ENCODE data around the gene POFUT1. TPM values are rescaled to one million over a fixed set of nuclear protein-coding genes. Genes with fewer than 3 reads are reported as not detected.

POFUT1 gene
- polyA plus RNA-seq, 3 donors, result 10.9 to 22.8 (median 11.8) TPM

DNA sequence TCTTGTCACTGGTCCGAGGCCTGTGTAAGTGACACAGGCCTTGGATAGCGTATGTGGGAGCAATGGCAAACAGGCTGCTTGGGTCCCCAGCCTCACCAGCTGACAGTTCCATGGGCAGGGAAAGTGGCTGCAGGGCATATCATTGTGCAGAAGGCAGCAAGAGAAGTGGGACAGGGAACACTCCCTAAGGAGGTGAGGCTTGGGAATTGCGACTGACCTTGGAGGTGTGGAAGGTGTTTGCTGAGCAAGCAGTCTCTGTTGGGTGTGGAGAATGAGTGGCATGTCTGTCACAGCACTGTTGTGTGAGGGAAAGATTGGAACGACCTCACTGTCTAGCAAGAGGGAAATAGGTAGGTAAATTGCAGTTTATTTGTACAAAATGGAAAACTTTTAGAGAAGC, 16.8 kb downstream of the POFUT1 start:
- Histone ChIP-seq H3K9me3 (replicated peaks in 1 of 2; ENCODE audit: control insufficient read depth in 1 of 2, insufficient read depth in 1 of 2, low read length in 2 of 2) (no peaks in the 10 kb centered on the region), H3K79me2 (ENCODE audit: insufficient read depth, low read length) (peaks cover 8% of the 10 kb centered on the region), H3K27me3 (ENCODE audit: control insufficient read depth in 2 of 2, insufficient read depth in 2 of 2, low read length in 2 of 2) (no peaks in the 10 kb centered on the region), H3K9ac (ENCODE audit: insufficient read depth, low read length, poor library complexity, severe bottlenecking) (no peak overlapping the region), H3K27ac (ENCODE audit: low read depth in 1 of 2, low read length in 2 of 2) (no peak overlapping the region), H4K20me1 (ENCODE audit: insufficient read depth, low read length) (no peaks in the 10 kb centered on the region), H3K36me3 (replicated peaks in 1 of 2; ENCODE audit: control insufficient read depth in 1 of 2, insufficient read depth in 2 of 2, low read length in 2 of 2) (peaks cover 29 to 64% of the 10 kb centered on the region in 2 donors), H3K4me2 (replicated peaks; ENCODE audit: extremely low read depth, low read length, poor library complexity, severe bottlenecking) (no peak overlapping the region), H3K4me1 (ENCODE audit: control insufficient read depth in 1 of 2, insufficient read depth in 2 of 2, low read length in 2 of 2) (peaks cover 24 to 33% of the 10 kb centered on the region in 2 donors), H2AFZ (ENCODE audit: insufficient read depth, low read depth, low read length, poor library complexity, severe bottlenecking) (no peak overlapping the region), H3K4me3 (replicated peaks in 1 of 3; ENCODE audit: low read depth in 2 of 3, low read length in 3 of 3) (no peak overlapping the region)
- intact Hi-C loops (cut with micrococcal nuclease), result no loop called here
- TF ChIP-seq, protein P1, sequence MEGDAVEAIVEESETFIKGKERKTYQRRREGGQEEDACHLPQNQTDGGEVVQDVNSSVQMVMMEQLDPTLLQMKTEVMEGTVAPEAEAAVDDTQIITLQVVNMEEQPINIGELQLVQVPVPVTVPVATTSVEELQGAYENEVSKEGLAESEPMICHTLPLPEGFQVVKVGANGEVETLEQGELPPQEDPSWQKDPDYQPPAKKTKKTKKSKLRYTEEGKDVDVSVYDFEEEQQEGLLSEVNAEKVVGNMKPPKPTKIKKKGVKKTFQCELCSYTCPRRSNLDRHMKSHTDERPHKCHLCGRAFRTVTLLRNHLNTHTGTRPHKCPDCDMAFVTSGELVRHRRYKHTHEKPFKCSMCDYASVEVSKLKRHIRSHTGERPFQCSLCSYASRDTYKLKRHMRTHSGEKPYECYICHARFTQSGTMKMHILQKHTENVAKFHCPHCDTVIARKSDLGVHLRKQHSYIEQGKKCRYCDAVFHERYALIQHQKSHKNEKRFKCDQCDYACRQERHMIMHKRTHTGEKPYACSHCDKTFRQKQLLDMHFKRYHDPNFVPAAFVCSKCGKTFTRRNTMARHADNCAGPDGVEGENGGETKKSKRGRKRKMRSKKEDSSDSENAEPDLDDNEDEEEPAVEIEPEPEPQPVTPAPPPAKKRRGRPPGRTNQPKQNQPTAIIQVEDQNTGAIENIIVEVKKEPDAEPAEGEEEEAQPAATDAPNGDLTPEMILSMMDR (IDR thresholded peaks at IDR 0.05), result no peak
- DNase-seq, result no peak
- Mint-ChIP-seq H3K4me1 (peaks cover 32% of the 10 kb centered on the region), H3K27ac (peak overlapping the region in 3 of 7 donors; percentile 0 to 55 (median 21)), H3K27me3 (ENCODE audit: low read depth in 3 of 3) (peaks cover 0 to 1% (median 0%) of the 10 kb centered on the region in 3 donors), H3K4me3 (no peak overlapping the region), H3K9me3 (no peaks in the 10 kb centered on the region), H3K36me3 (peaks cover 55 to 56% of the 10 kb centered on the region in 2 donors)
- WGBS (ENCODE audit: insufficient coverage), result 95% methylated on average over 2 of the region's 4 CpGs

GRCh38 chr20:32226391-32226790, 18.7 kb downstream of the POFUT1 start:
- H3K4me1 ChIP-seq (ENCODE audit: control insufficient read depth in 1 of 2, insufficient read depth in 2 of 2, low read length in 2 of 2), result peaks cover 31 to 41% of the 10 kb centered on the region in 2 donors
- DNase-seq, result no peak
- intact Hi-C loops (cut with micrococcal nuclease), result no loop called here
- WGBS (ENCODE audit: insufficient coverage), result no CpG with 5 or more reads among the region's 1 CpG
- peaks cover 21 to 58% of the 10 kb centered on the region in 2 donors for H3K36me3 ChIP-seq (replicated peaks in 1 of 2; ENCODE audit: control insufficient read depth in 1 of 2, insufficient read depth in 2 of 2, low read length in 2 of 2)
- H3K4me2 ChIP-seq (replicated peaks; ENCODE audit: extremely low read depth, low read length, poor library complexity, severe bottlenecking), result no peak overlapping the region
- H2AFZ ChIP-seq (ENCODE audit: insufficient read depth, low read depth, low read length, poor library complexity, severe bottlenecking), result no peak overlapping the region
- H3K36me3 Mint-ChIP-seq, result peaks cover 51 to 52% of the 10 kb centered on the region in 2 donors
- H3K4me3 Mint-ChIP-seq, result no peak overlapping the region
- H3K79me2 ChIP-seq (ENCODE audit: insufficient read depth, low read length), result peaks cover 8% of the 10 kb centered on the region
- H3K9me3 Mint-ChIP-seq, result no peaks in the 10 kb centered on the region
- H3K9me3 ChIP-seq (replicated peaks in 1 of 2; ENCODE audit: control insufficient read depth in 1 of 2, insufficient read depth in 1 of 2, low read length in 2 of 2), result no peaks in the 10 kb centered on the region
- H3K27ac Mint-ChIP-seq, result peak overlapping the region in 2 of 7 donors; percentile 61 to 71
- H3K27ac ChIP-seq (ENCODE audit: low read depth in 1 of 2, low read length in 2 of 2), result peak overlapping the region in 1 of 2 donors; percentile 85
- no peaks in the 10 kb centered on the region for H4K20me1 ChIP-seq (ENCODE audit: insufficient read depth, low read length)
- H3K27me3 Mint-ChIP-seq (ENCODE audit: low read depth in 3 of 3), result no peaks in the 10 kb centered on the region
- H3K27me3 ChIP-seq (ENCODE audit: control insufficient read depth in 2 of 2, insufficient read depth in 2 of 2, low read length in 2 of 2), result no peaks in the 10 kb centered on the region
- peaks cover 41% of the 10 kb centered on the region for H3K4me1 Mint-ChIP-seq
- TF ChIP-seq, protein P1 (IDR thresholded peaks at IDR 0.05), result no peak
- H3K4me3 ChIP-seq (replicated peaks in 1 of 3; ENCODE audit: low read depth in 2 of 3, low read length in 3 of 3), result no peak overlapping the region
- no peak overlapping the region for H3K9ac ChIP-seq (ENCODE audit: insufficient read depth, low read length, poor library complexity, severe bottlenecking)

Measured in CD14-positive monocyte (primary cell).